ENCODE results near the gene RER1. TPM values are rescaled to one million over a fixed set of nuclear protein-coding genes. Genes with fewer than 3 reads are reported as not detected.

Gene RER1
- polyA plus RNA-seq, 1 donor from 2014 or later, result 58.7 TPM

DNA sequence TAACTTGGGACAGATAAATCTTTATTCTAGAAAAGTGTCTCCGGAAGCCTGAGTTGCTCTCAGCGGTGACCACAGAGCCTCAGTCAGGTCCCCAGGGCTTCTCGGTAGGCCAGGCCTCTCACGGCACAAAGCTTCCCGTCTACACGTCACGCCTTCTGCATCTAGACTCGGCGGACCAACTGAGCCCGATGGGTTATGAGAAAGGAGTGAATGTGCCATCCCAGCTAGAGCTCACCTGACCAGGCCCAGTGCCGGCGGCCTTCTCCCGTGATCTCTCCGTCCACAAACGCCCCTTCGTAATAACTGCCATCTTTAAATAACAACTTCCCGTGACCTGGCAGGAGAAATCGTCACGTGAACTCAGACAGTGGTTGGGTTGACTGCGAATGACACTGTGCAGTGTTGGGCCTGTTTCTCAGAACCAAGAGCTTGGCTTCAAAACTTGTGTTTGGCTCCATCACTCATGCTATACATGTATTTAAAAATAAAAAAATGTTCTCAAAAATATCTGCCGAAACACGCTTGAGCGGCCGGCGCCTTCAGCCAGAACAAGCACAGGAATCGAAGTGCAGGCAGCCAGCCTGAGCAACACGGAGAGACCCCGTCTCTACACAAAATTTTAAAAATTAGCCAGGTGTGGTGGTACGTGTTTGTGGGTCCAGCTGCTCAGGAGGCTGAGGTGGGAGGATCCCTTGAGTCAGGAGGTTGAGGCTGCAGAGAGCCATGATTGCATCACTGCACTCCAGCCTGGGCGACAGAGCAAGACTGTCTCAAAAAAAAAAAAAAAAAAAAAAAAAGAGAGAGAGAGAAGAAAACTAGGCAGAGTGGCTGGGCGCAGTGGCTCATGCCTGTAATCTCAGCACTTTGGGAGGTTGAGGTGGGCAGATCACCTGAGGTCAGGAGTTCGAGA is 3.4 kb upstream of the RER1 start:
- Histone ChIP-seq H4K20me1 (ENCODE audit: insufficient read depth) (no peaks in the 10 kb centered on the region), H3K79me2 (replicated peaks; ENCODE audit: insufficient read depth, low read length) (peaks cover 20% of the 10 kb centered on the region), H3K9ac (ENCODE audit: low read length) (no peak overlapping the region), H3K9me2 (ENCODE audit: insufficient read depth, low read length) (no peaks in the 10 kb centered on the region), H3K4me3 (ENCODE audit: low read length) (no peak overlapping the region), H3K36me3 (ENCODE audit: insufficient read depth, low read length) (no peaks in the 10 kb centered on the region), H3F3A (ENCODE audit: insufficient read depth, low read length, poor library complexity, severe bottlenecking) (no peaks in the 10 kb centered on the region), H2AFZ (ENCODE audit: low read depth, low read length) (no peak overlapping the region), H3K27me3 (ENCODE audit: insufficient read depth, low read depth, low read length) (no peaks in the 10 kb centered on the region), H3K4me2 (ENCODE audit: low read length) (no peak overlapping the region), H3K27ac (ENCODE audit: low read length) (no peak overlapping the region), H3K9me3 (ENCODE audit: low read length) (no peaks in the 10 kb centered on the region)
- TF ChIP-seq MXI1 (conservative IDR thresholded peaks at IDR 0.05; ENCODE audit: poor library complexity, severe bottlenecking), result no peak
- no peak for TF ChIP-seq REST (IDR thresholded peaks at IDR 0.05; ENCODE audit: borderline replicate concordance)
- no peak for TF ChIP-seq EZH2 (IDR thresholded peaks at IDR 0.05; ENCODE audit: borderline replicate concordance, insufficient read depth, low read length, poor library complexity, severe bottlenecking)
- TF ChIP-seq, protein P1, sequence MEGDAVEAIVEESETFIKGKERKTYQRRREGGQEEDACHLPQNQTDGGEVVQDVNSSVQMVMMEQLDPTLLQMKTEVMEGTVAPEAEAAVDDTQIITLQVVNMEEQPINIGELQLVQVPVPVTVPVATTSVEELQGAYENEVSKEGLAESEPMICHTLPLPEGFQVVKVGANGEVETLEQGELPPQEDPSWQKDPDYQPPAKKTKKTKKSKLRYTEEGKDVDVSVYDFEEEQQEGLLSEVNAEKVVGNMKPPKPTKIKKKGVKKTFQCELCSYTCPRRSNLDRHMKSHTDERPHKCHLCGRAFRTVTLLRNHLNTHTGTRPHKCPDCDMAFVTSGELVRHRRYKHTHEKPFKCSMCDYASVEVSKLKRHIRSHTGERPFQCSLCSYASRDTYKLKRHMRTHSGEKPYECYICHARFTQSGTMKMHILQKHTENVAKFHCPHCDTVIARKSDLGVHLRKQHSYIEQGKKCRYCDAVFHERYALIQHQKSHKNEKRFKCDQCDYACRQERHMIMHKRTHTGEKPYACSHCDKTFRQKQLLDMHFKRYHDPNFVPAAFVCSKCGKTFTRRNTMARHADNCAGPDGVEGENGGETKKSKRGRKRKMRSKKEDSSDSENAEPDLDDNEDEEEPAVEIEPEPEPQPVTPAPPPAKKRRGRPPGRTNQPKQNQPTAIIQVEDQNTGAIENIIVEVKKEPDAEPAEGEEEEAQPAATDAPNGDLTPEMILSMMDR (IDR thresholded peaks at IDR 0.05; ENCODE audit: poor library complexity, severe bottlenecking), result no peak
- TF ChIP-seq POLR2AphosphoS5 (IDR thresholded peaks at IDR 0.05), result no peak
- no peak for TF ChIP-seq SMC3 (conservative IDR thresholded peaks at IDR 0.05; ENCODE audit: poor library complexity)
- TF ChIP-seq RAD21 (conservative IDR thresholded peaks at IDR 0.05), result no peak
- TF ChIP-seq EP300 (conservative IDR thresholded peaks at IDR 0.05; ENCODE audit: poor library complexity, severe bottlenecking), result no peak
- TF ChIP-seq TAF1 (IDR thresholded peaks at IDR 0.05; ENCODE audit: low read depth), result no peak

DNA sequence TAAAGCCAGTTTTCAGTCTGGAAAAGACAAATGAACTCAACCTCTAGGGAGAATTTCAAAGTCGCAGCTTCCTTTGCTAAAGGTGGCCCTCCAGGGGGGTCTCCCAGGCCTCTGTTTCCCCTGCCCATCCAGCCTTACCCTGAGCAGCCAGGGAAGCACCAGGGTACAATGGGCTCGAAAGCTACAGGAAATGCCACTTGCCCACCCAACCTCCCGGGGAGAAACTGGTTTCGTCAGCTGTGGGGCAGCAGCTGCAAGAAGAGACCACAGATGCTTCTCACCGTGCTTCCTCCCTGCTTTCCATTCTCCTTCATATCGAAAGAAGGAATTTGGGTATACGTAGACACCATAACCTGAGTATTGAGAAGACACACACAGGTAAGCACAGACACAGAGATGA is 2.0 kb upstream of the RER1 start:
- Histone ChIP-seq H3K9me3 (ENCODE audit: low read length) (no peaks in the 10 kb centered on the region), H3K27ac (ENCODE audit: low read length) (no peak overlapping the region), H2AFZ (ENCODE audit: low read depth, low read length) (no peak overlapping the region), H4K20me1 (ENCODE audit: insufficient read depth) (no peaks in the 10 kb centered on the region), H3K27me3 (ENCODE audit: insufficient read depth, low read depth, low read length) (no peaks in the 10 kb centered on the region), H3K4me2 (ENCODE audit: low read length) (no peak overlapping the region), H3K4me3 (ENCODE audit: low read length) (no peak overlapping the region), H3K9ac (ENCODE audit: low read length) (no peak overlapping the region), H3K36me3 (ENCODE audit: insufficient read depth, low read length) (no peaks in the 10 kb centered on the region), H3K79me2 (replicated peaks; ENCODE audit: insufficient read depth, low read length) (peaks cover 34% of the 10 kb centered on the region), H3K9me2 (ENCODE audit: insufficient read depth, low read length) (no peaks in the 10 kb centered on the region), H3F3A (ENCODE audit: insufficient read depth, low read length, poor library complexity, severe bottlenecking) (no peaks in the 10 kb centered on the region)
- TF ChIP-seq EZH2 (IDR thresholded peaks at IDR 0.05; ENCODE audit: borderline replicate concordance, insufficient read depth, low read length, poor library complexity, severe bottlenecking), result no peak
- TF ChIP-seq REST (IDR thresholded peaks at IDR 0.05; ENCODE audit: borderline replicate concordance), result no peak
- no peak for TF ChIP-seq POLR2AphosphoS5 (IDR thresholded peaks at IDR 0.05)
- no peak for TF ChIP-seq MXI1 (conservative IDR thresholded peaks at IDR 0.05; ENCODE audit: poor library complexity, severe bottlenecking)
- TF ChIP-seq SMC3 (conservative IDR thresholded peaks at IDR 0.05; ENCODE audit: poor library complexity), result no peak
- TF ChIP-seq RAD21 (conservative IDR thresholded peaks at IDR 0.05), result no peak
- TF ChIP-seq EP300 (conservative IDR thresholded peaks at IDR 0.05; ENCODE audit: poor library complexity, severe bottlenecking), result no peak
- no peak for TF ChIP-seq TAF1 (IDR thresholded peaks at IDR 0.05; ENCODE audit: low read depth)
- TF ChIP-seq, protein P1 (IDR thresholded peaks at IDR 0.05; ENCODE audit: poor library complexity, severe bottlenecking), result no peak
